GM12801 (cell line): Measurements from ENCODE around the gene GRID1.

Source experiments
- CTCF ChIP-seq: IDR thresholded peaks from one replicate; pipeline ENCODE4 v1.5.1; 2011; ENCODE audit warnings: control low read depth; ENCODE audit not compliant: insufficient read length; ENCODE audit errors: extremely low read depth

The GRID1 gene

GRCh38 chr10:86263907-86264306 is 102.7 kb downstream of the GRID1 start:
- no peak for TF ChIP-seq CTCF

- no peak for TF ChIP-seq CTCF
These were observed 103.4 kb downstream of the GRID1 start for GRCh38 chr10:86263209-86263608.

- TF ChIP-seq CTCF, result no peak
These were observed 103.9 kb downstream of the GRID1 start for GRCh38 chr10:86262688-86263181.

- no peak for TF ChIP-seq CTCF
These were observed 104.5 kb downstream of the GRID1 start for GRCh38 chr10:86261941-86262687.

- TF ChIP-seq CTCF, result no peak
These were observed 105.1 kb downstream of the GRID1 start for GRCh38 chr10:86261470-86261869.

- no peak for TF ChIP-seq CTCF
These were observed 106.0 kb downstream of the GRID1 start for GRCh38 chr10:86260564-86260963.

GRCh38 chr10:86259901-86260562 is 106.6 kb downstream of the GRID1 start:
- no peak for TF ChIP-seq CTCF
